ENCODE results near the gene AHDC1. TPM values are rescaled to one million over a fixed set of nuclear protein-coding genes. Genes with fewer than 3 reads are reported as not detected.

AHDC1 gene
- total RNA-seq, 1 experiment from 2014 or later: 20.8 TPM

GRCh38 chr1:27596986-27597385 is 7.0 kb downstream of the AHDC1 start:
- no peaks in the 10 kb centered on the region for H3K27me3 Mint-ChIP-seq (ENCODE audit: unreplicated experiment)
- no peak for DNase-seq
- H3K27ac Mint-ChIP-seq (ENCODE audit: unreplicated experiment): no peak overlapping the region
- CTCF ChIA-PET: interaction anchor here (0.9 kb wide), 1 partner anchor 296 kb away, joined by 3 read pairs; no protein-coding TSS in a partner anchor
- no peak overlapping the region for H3K4me3 Mint-ChIP-seq (ENCODE audit: low read depth, unreplicated experiment)
- intact Hi-C loops (cut with micrococcal nuclease; ENCODE audit: unreplicated experiment): no loop called here
- H3K4me1 Mint-ChIP-seq (ENCODE audit: low read depth, unreplicated experiment): peaks cover 24% of the 10 kb centered on the region
- H3K9me3 Mint-ChIP-seq (ENCODE audit: low read depth, unreplicated experiment): no peaks in the 10 kb centered on the region
- no TSS peak for BruUV-seq (replicated peaks)
- TF ChIP-seq CTCF (IDR thresholded peaks at IDR 0.05; ENCODE audit: unreplicated experiment): no peak
- H3K36me3 Mint-ChIP-seq (ENCODE audit: insufficient read depth, unreplicated experiment): peaks cover 6% of the 10 kb centered on the region

DNA sequence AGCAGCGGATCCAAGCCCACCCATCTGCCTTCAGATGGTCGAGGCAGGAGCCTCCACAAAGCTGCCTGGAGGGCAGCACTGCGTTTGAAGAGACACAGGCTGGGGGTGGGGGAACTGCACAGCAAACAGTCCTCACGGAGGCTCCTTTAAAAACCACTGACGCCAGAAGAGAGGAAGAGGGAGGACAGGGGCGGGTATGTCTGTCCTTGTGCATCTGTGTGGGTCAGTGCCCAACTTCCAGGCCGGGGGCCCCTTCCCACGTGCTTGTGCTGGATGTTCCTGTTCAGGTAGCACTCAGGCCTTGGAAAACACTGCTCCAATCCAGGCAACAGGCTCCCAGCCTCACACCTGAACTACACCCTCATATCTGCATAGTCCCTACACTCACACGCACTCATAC is 7.7 kb downstream of the AHDC1 start:
- no peaks in the 10 kb centered on the region for H3K36me3 Mint-ChIP-seq (ENCODE audit: insufficient read depth, unreplicated experiment)
- H3K4me1 Mint-ChIP-seq (ENCODE audit: low read depth, unreplicated experiment): peaks cover 20% of the 10 kb centered on the region
- H3K27ac Mint-ChIP-seq (ENCODE audit: unreplicated experiment): no peak overlapping the region
- no TSS peak for BruUV-seq (replicated peaks)
- no peak for DNase-seq
- H3K27me3 Mint-ChIP-seq (ENCODE audit: unreplicated experiment): no peaks in the 10 kb centered on the region
- CTCF ChIA-PET: interaction anchor here (0.9 kb wide), 1 partner anchor 295 kb away, joined by 3 read pairs; no protein-coding TSS in a partner anchor
- TF ChIP-seq CTCF (IDR thresholded peaks at IDR 0.05; ENCODE audit: unreplicated experiment): no peak
- no peak overlapping the region for H3K4me3 Mint-ChIP-seq (ENCODE audit: low read depth, unreplicated experiment)
- H3K9me3 Mint-ChIP-seq (ENCODE audit: low read depth, unreplicated experiment): no peaks in the 10 kb centered on the region
- intact Hi-C loops (cut with micrococcal nuclease; ENCODE audit: unreplicated experiment): no loop called here

DNA sequence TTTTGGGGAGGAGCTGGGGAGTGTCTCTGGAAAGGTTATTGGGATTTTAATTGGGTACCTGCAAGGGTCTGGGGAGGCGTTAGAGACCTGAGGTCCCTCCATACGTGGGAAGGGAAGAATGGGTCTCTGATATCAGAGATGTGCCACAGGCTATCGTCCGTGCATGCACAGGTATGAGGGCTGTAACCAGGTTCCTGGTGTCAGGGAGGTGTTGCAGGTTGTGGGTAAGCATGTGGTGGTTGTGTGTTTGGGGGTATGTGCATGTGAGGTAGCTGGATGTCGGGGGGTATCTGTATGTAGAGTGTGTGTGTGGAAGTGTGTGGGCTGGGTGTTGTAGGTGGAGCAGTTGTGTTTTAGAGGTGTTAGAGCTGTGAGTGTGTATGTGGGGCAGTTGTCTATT is 8.3 kb downstream of the AHDC1 start:
- Mint-ChIP-seq H3K4me1 (ENCODE audit: low read depth, unreplicated experiment) (peaks cover 13% of the 10 kb centered on the region), H3K4me3 (ENCODE audit: low read depth, unreplicated experiment) (no peak overlapping the region), H3K27me3 (ENCODE audit: unreplicated experiment) (no peaks in the 10 kb centered on the region), H3K36me3 (ENCODE audit: insufficient read depth, unreplicated experiment) (no peaks in the 10 kb centered on the region), H3K9me3 (ENCODE audit: low read depth, unreplicated experiment) (no peaks in the 10 kb centered on the region), H3K27ac (ENCODE audit: unreplicated experiment) (no peak overlapping the region)
- intact Hi-C loops (cut with micrococcal nuclease; ENCODE audit: unreplicated experiment): no loop called here
- DNase-seq: no peak
- no peak for TF ChIP-seq CTCF (IDR thresholded peaks at IDR 0.05; ENCODE audit: unreplicated experiment)
- CTCF ChIA-PET: no interaction called here
- no TSS peak for BruUV-seq (replicated peaks)

- no peaks in the 10 kb centered on the region for H3K9me3 Mint-ChIP-seq (ENCODE audit: low read depth, unreplicated experiment)
- CTCF ChIA-PET: interaction anchor here (1.7 kb wide), 1 partner anchor 26 kb away, joined by 4 read pairs; no protein-coding TSS in a partner anchor
- TF ChIP-seq CTCF (IDR thresholded peaks at IDR 0.05; ENCODE audit: unreplicated experiment): no peak
- DNase-seq: no peak
- no peaks in the 10 kb centered on the region for H3K27me3 Mint-ChIP-seq (ENCODE audit: unreplicated experiment)
- H3K4me3 Mint-ChIP-seq (ENCODE audit: low read depth, unreplicated experiment): no peak overlapping the region
- peaks cover 5% of the 10 kb centered on the region for H3K4me1 Mint-ChIP-seq (ENCODE audit: low read depth, unreplicated experiment)
- intact Hi-C loops (cut with micrococcal nuclease; ENCODE audit: unreplicated experiment): no loop called here
- no peaks in the 10 kb centered on the region for H3K36me3 Mint-ChIP-seq (ENCODE audit: insufficient read depth, unreplicated experiment)
- BruUV-seq (replicated peaks): no TSS peak
- no peak overlapping the region for H3K27ac Mint-ChIP-seq (ENCODE audit: unreplicated experiment)
Observed at GRCh38 chr1:27594564-27595510, 9.1 kb downstream of the AHDC1 start.
